HFFc6 (cell line): ENCODE measurements around the gene SDC3. TPM values are rescaled to one million over a fixed set of nuclear protein-coding genes. Genes with fewer than 3 reads are reported as not detected.
A peak's percentile ranks its signal among the peaks of the same experiment; 100 is the strongest.
"Not testable (repeated sequence)": the region's sequence is repeated elsewhere in the genome, so short reads cannot be mapped to it uniquely, and the experiment has no call there.

ENCODE experiments used
- DNase-seq: peaks from one replicate; pipeline ENCODE4 v3.0.0-alpha.2; 2018
- H3K27ac Mint-ChIP-seq: 2 replicates; pipeline ENCODE4 v1.8.0; 2020; ENCODE audit warnings: mild to moderate bottlenecking, mixed read lengths
- H3K27me3 Mint-ChIP-seq: 2 replicates; pipeline ENCODE4 v1.8.0; 2021; ENCODE audit warnings: mild to moderate bottlenecking, moderate library complexity, mixed read lengths; ENCODE audit not compliant: insufficient read depth
- H3K36me3 Mint-ChIP-seq: 2 replicates; pipeline ENCODE4 v1.8.0; 2021; ENCODE audit warnings: low read depth, mixed read lengths
- H3K4me1 Mint-ChIP-seq: 2 replicates; pipeline ENCODE4 v1.8.0; 2020; ENCODE audit warnings: low read depth, mixed read lengths
- H3K4me3 Mint-ChIP-seq: 2 replicates; pipeline ENCODE4 v1.8.0; 2020; ENCODE audit warnings: mild to moderate bottlenecking, moderate library complexity, mixed read lengths
- H3K9me3 Mint-ChIP-seq: 2 replicates; pipeline ENCODE4 v1.8.0; 2020; ENCODE audit warnings: mild to moderate bottlenecking, mixed read lengths
- total RNA-seq, 6 experiments: library from RNA; stranded (reverse); fragmentation: NEBNext Ultra II Directional; extraction: Animal tissue kit (Norgen Biotek cat#: 25700); gene quantifications; 2 replicates in 1 of 6; 3 replicates in 5 of 6; pipeline ENCODE4 v1.2.3, GENCODE V29; 2021
- TF ChIP-seq, protein P1 (sequence below): fragments of 200-600 bp; sonication (generic); IDR thresholded peaks from 2 replicates; pipeline ENCODE4 v1.5.0; 2021; ENCODE audit warnings: antibody characterized with exemption, mild to moderate bottlenecking

Gene SDC3
- total RNA-seq, 6 experiments from 2014 or later, result 50.9 to 60.5 (median 56.7) TPM

DNA sequence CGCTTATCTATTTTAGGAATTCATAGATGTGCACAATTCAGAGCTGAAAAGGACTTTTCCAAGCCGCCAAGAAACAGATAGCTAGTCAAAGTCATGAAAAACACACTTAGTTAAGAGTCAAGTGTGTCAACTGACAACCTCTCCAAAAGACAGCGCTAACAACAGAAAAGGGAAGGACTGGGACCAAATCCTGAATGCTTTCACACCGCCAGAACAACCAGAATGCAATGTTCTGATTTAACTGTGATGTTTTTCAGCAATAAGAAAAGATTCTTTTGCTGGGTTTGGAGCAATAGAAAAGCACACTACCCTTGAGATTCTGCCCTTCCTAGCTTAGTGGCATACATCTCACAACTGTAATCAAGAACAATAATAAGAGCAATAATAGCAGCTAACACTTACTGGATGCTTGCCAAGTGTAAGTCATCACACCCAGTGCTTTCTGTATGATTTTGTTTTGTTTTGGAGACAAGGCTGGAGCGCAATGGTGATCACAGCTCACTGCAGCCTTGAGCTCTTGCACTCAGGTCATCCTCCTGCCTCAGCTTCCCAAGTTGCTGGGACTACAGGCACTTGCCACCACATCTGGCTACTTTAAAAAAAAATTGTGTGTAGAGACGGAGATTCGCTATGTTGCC, 33.9 kb upstream of the SDC3 start:
- Mint-ChIP-seq H3K4me3 (no peak overlapping the region; the same call in 1 of the 2 replicates), H3K9me3 (no peaks in the 10 kb centered on the region), H3K27ac (no peak overlapping the region), H3K4me1 (peaks cover 8% of the 10 kb centered on the region; the same call in 1 of the 2 replicates), H3K27me3 (peaks cover 3% of the 10 kb centered on the region), H3K36me3 (peaks cover 41% of the 10 kb centered on the region)
- TF ChIP-seq, protein P1, sequence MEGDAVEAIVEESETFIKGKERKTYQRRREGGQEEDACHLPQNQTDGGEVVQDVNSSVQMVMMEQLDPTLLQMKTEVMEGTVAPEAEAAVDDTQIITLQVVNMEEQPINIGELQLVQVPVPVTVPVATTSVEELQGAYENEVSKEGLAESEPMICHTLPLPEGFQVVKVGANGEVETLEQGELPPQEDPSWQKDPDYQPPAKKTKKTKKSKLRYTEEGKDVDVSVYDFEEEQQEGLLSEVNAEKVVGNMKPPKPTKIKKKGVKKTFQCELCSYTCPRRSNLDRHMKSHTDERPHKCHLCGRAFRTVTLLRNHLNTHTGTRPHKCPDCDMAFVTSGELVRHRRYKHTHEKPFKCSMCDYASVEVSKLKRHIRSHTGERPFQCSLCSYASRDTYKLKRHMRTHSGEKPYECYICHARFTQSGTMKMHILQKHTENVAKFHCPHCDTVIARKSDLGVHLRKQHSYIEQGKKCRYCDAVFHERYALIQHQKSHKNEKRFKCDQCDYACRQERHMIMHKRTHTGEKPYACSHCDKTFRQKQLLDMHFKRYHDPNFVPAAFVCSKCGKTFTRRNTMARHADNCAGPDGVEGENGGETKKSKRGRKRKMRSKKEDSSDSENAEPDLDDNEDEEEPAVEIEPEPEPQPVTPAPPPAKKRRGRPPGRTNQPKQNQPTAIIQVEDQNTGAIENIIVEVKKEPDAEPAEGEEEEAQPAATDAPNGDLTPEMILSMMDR, result no peak
- DNase-seq, result no peak

DNA sequence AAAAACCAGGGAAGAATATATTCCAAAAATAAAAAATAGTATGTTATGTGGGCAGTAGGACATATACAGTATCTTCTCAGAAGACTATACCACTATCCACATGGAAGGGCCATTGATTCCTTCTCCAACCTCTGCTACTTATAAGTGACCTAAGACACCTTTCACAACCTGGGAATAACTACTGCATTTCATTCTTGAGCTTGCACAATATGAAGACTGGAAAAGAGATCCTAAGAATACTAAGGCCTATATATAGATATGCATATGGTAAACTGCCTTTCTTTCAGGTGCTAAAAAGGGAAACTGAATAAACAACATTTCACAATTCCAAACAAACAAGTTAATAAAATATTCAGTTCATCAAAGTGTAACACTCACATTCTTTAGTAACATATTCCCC, 32.0 kb upstream of the SDC3 start:
- TF ChIP-seq, protein P1, result no peak

DNA sequence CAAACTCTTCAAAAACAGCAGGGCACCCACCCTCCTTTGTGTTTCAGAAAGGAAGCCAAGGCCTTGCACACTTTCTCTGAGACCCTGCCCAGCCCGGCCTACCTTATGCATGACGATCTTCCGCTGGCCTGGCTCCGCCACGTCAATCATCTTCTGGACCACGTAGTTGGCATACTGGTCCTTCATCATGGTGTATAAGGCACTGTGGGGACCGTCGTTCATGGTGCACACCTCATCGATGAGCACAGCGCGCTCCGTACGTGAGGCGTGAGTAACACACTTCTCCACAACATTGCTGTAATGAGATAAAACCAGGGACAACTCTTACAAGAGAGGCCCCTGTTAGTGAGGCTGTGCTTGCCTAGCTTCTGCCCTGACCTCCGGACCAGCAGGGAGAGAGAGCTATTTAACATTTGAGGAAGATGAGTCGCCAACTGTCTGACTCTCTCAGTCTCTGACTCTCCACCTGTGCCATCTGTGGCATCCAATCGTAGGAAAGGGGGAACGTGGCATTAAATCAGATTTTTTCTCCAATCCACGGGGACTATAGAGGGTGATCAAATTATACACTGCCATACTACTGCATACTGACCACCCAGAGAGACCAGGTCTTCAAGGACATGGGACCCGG, 28.1 kb upstream of the SDC3 start:
- TF ChIP-seq, protein P1, result no peak
- DNase-seq, result no peak
- peak overlapping the region; percentile 46; the same call in 1 of the 2 replicates for H3K27ac Mint-ChIP-seq
- H3K4me1 Mint-ChIP-seq, result peaks cover 44% of the 10 kb centered on the region
- peaks cover 7% of the 10 kb centered on the region for H3K27me3 Mint-ChIP-seq
- H3K9me3 Mint-ChIP-seq, result no peaks in the 10 kb centered on the region
- H3K4me3 Mint-ChIP-seq, result no peak overlapping the region
- peaks cover 45% of the 10 kb centered on the region for H3K36me3 Mint-ChIP-seq

More for the DNA sequence above, 32.0 kb upstream of the SDC3 start:
- Mint-ChIP-seq H3K27me3 (peaks cover 4% of the 10 kb centered on the region), H3K9me3 (no peaks in the 10 kb centered on the region), H3K4me3 (no peak overlapping the region), H3K36me3 (peaks cover 48% of the 10 kb centered on the region), H3K4me1 (peaks cover 22% of the 10 kb centered on the region), H3K27ac (no peak overlapping the region)
- no peak for DNase-seq

DNA sequence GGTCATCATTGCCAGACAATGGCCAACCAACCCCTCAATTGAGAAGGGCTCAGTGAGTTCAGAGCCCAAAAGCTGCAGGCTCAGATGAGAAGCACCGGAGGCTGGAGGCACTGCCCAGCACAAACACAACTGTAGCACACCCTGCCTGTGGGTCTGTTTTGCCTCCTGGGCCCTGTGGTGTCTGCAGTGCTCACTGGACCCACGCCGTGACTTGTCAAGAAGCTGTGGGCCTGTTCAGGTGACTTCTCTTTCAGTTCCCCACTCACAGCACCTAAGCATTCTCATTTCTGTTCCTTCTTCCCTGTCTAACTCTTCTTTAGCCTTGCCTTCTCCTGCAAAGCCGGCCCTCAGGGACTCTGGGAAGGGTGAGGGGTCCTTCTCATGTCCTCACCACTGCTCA, 27.2 kb upstream of the SDC3 start:
- peaks cover 44% of the 10 kb centered on the region for H3K4me1 Mint-ChIP-seq
- not testable (repeated sequence) for H3K9me3 Mint-ChIP-seq, H3K27ac Mint-ChIP-seq, DNase-seq, H3K4me3 Mint-ChIP-seq
- peaks cover 39% of the 10 kb centered on the region for H3K36me3 Mint-ChIP-seq
- peaks cover 12% of the 10 kb centered on the region for H3K27me3 Mint-ChIP-seq

- peaks cover 34% of the 10 kb centered on the region for H3K36me3 Mint-ChIP-seq
- peaks cover 44% of the 10 kb centered on the region for H3K4me1 Mint-ChIP-seq
- TF ChIP-seq, protein P1, result no peak
- no peak for DNase-seq
- H3K27ac Mint-ChIP-seq, result peak overlapping the region; percentile 65
- H3K27me3 Mint-ChIP-seq, result peaks cover 13% of the 10 kb centered on the region
- H3K4me3 Mint-ChIP-seq, result peak overlapping the region; percentile 7; the same call in 1 of the 2 replicates
- H3K9me3 Mint-ChIP-seq, result no peaks in the 10 kb centered on the region
These were observed 26.1 kb upstream of the SDC3 start for GRCh38 chr1:30934613-30935012.

DNA sequence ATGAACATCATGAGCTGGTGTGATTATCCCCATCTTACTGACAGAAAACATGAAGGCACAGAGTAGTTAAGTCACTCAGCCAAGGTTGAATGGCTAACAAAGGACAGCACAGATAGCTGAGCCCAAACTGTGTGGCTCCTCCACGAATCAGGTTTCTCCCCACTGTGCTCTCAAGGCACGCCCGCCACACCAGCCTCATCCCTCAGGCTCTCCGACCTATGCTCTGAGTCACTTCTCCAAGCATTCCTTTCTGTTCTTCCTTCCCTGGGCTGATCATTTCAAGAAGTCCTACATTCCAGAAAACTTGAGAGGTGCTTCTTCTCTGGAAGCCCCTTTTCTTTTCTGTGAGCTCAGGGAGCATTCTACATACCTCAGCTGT, 25.3 kb upstream of the SDC3 start:
- Mint-ChIP-seq H3K27ac (peak overlapping the region; percentile 65), H3K9me3 (no peaks in the 10 kb centered on the region), H3K4me1 (peaks cover 44% of the 10 kb centered on the region), H3K36me3 (peaks cover 26% of the 10 kb centered on the region), H3K27me3 (peaks cover 13% of the 10 kb centered on the region), H3K4me3 (peak overlapping the region; percentile 45)
- TF ChIP-seq, protein P1, result no peak
- DNase-seq, result peak; percentile 75
